ENCODE results near the gene MYO1D. TPM values are rescaled to one million over a fixed set of nuclear protein-coding genes. Genes with fewer than 3 reads are reported as not detected.

Gene MYO1D
- total and polyA plus RNA-seq, 2 donors (not counting 3 experiments of a cell fraction or from before 2014, with no cell fraction given) = 37.8 to 85.5 TPM

DNA sequence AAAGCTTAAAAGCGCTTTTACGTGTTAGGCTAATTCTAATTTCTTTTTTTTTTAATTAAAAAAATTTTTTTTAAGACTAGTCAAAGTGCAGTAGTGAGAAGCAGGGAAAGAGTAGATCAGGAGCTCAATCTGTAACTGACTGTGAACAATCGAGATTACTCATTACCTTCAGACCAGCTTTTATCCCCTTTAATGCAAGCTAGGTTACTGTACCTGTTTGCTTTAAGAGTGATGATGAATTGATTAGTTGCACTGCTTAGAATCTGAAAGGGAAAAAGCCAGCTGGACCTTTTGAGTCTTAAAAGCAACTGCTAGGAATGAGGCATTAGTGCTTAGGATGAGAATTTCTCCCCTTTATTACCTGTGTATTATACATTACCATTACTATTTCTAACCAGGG, 413.6 kb downstream of the MYO1D start:
- ChIA-PET CTCF (interaction anchor here (0.9 to 3.8 kb wide), 7 partner anchors 9 to 447 kb away, joined by 3 to 42 read pairs (median 28); partner anchors contain the start of genes CDK5R1 and PSMD11), POLR2A (no interaction called here)
- H3K4me3 ChIP-seq (replicated peaks in 1 of 3; ENCODE audit: insufficient read depth in 1 of 3, low read depth in 1 of 3, low read length in 3 of 3) = no peak overlapping the region
- no TSS peak for BruUV-seq (replicated peaks)
- H4K20me1 ChIP-seq (replicated peaks; ENCODE audit: control insufficient read depth, extremely low read depth, insufficient read depth, low read length) = peaks cover 8% of the 10 kb centered on the region
- peaks cover 52% of the 10 kb centered on the region for H3K79me2 ChIP-seq (ENCODE audit: control insufficient read depth, insufficient read depth, low read length)
- no peak overlapping the region for H3K27ac ChIP-seq (ENCODE audit: insufficient read depth, low read depth, low read length)
- dilution Hi-C loops (cut with MboI; ENCODE audit: extremely low pct_ligation_motif_present, low sequenced_read_pairs) (no loop called here), intact Hi-C loops (cut with micrococcal nuclease) (no loop called here)
- H3K4me2 ChIP-seq (ENCODE audit: insufficient read depth, low read length) = no peak overlapping the region
- no peak overlapping the region for H3K9ac ChIP-seq (replicated peaks; ENCODE audit: extremely low read depth, insufficient read depth, low read length)
- no peak for DNase-seq (ENCODE audit: low read depth, low spot score)
- no peaks in the 10 kb centered on the region for H3K27me3 ChIP-seq (ENCODE audit: control insufficient read depth in 2 of 2, insufficient read depth in 2 of 2, low read length in 2 of 2)
- TF ChIP-seq POLR2AphosphoS5 (IDR thresholded peaks at IDR 0.05; ENCODE audit: insufficient read depth, low read depth, low read length) (no peak), MYC (IDR thresholded peaks at IDR 0.05; ENCODE audit: low read depth, low read length) (no peak), JUN (IDR thresholded peaks at IDR 0.05; ENCODE audit: borderline replicate concordance, insufficient read depth, insufficient read length, low read depth) (no peak), GATA2 (IDR thresholded peaks at IDR 0.05; ENCODE audit: insufficient read depth, insufficient read length, low read depth, low read length) (no peak), FOS (IDR thresholded peaks at IDR 0.05; ENCODE audit: borderline replicate concordance, insufficient read depth, low read length) (no peak), EZH2 (IDR thresholded peaks at IDR 0.05; ENCODE audit: borderline replicate concordance, low read depth, low read length, severe bottlenecking) (no peak)
- TF ChIP-seq, protein P1, sequence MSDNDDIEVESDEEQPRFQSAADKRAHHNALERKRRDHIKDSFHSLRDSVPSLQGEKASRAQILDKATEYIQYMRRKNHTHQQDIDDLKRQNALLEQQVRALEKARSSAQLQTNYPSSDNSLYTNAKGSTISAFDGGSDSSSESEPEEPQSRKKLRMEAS (IDR thresholded peaks at IDR 0.05; ENCODE audit: insufficient read depth, insufficient read length) = no peak
- TF ChIP-seq, protein P2, sequence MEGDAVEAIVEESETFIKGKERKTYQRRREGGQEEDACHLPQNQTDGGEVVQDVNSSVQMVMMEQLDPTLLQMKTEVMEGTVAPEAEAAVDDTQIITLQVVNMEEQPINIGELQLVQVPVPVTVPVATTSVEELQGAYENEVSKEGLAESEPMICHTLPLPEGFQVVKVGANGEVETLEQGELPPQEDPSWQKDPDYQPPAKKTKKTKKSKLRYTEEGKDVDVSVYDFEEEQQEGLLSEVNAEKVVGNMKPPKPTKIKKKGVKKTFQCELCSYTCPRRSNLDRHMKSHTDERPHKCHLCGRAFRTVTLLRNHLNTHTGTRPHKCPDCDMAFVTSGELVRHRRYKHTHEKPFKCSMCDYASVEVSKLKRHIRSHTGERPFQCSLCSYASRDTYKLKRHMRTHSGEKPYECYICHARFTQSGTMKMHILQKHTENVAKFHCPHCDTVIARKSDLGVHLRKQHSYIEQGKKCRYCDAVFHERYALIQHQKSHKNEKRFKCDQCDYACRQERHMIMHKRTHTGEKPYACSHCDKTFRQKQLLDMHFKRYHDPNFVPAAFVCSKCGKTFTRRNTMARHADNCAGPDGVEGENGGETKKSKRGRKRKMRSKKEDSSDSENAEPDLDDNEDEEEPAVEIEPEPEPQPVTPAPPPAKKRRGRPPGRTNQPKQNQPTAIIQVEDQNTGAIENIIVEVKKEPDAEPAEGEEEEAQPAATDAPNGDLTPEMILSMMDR (IDR thresholded peaks at IDR 0.05; ENCODE audit: extremely low read depth in 1 of 2, insufficient read depth in 1 of 2, low read depth in 1 of 2, low read length in 2 of 2) = no peak
- H3K9me3 ChIP-seq (replicated peaks; ENCODE audit: control insufficient read depth, insufficient read depth, low read length) = no peaks in the 10 kb centered on the region
- H3K36me3 ChIP-seq (ENCODE audit: control insufficient read depth in 2 of 2, extremely low read depth in 1 of 2, insufficient read depth in 2 of 2, low read length in 2 of 2) = peaks cover 17 to 22% of the 10 kb centered on the region in 2 experiments
- H3K9me1 ChIP-seq (replicated peaks; ENCODE audit: control insufficient read depth, extremely low read depth, insufficient read depth, low read length) = no peaks in the 10 kb centered on the region
- no peak overlapping the region for H2AFZ ChIP-seq (ENCODE audit: low read depth, low read length)
- no peak for FAIRE-seq
- H3K4me1 ChIP-seq (ENCODE audit: control insufficient read depth, extremely low read depth, insufficient read depth, low read length) = no peaks in the 10 kb centered on the region
